Right lobe of liver (tissue), 6 donors: ENCODE data around the gene MYL4. TPM values are rescaled to one million over a fixed set of nuclear protein-coding genes. Genes with fewer than 3 reads are reported as not detected.
"Not testable (repeated sequence)": the region's sequence is repeated elsewhere in the genome, so short reads cannot be mapped to it uniquely, and the experiment has no call there.

Experiments used
- ATAC-seq, 4 donors: fragments of 200-7000 bp; cut with Tn5 transposase; one replicate each; pipeline ENCODE4 v1.9.1; 2020; ENCODE audit warnings: mild to moderate bottlenecking in 4 of 4, moderate library complexity in 4 of 4
- DNase-seq, 3 donors: peaks; one replicate each; pipeline ENCODE4 v3.0.0-alpha.2; 2020
- H3K27ac ChIP-seq, 3 donors: fragments of 200-600 bp; one replicate each; pipeline ENCODE4 v1.8.0; 2022
- H3K27me3 ChIP-seq, 2 donors: fragments of 200-600 bp; one replicate each; pipeline ENCODE4 v1.8.0; 2022
- H3K36me3 ChIP-seq, 4 donors: fragments of 200-600 bp; sonication (generic) in 1 of 4; one replicate each; pipeline versions ENCODE4 v1.5.1 to v1.8.0; 2017 to 2022; ENCODE audit warnings: control low read depth in 1 of 4
- H3K4me1 ChIP-seq, 4 donors: fragments of 200-600 bp; sonication (generic) in 1 of 4; one replicate each; pipeline versions ENCODE4 v1.5.1 to v1.8.0; 2017 to 2022; ENCODE audit warnings: control low read depth in 1 of 4
- H3K4me3 ChIP-seq, 3 donors: fragments of 200-600 bp; one replicate each; pipeline ENCODE4 v1.8.0; 2022
- H3K9me3 ChIP-seq, 4 donors: fragments of 200-600 bp; sonication (generic) in 1 of 4; one replicate each; pipeline versions ENCODE4 v1.5.1 to v1.8.0; 2017 to 2022; ENCODE audit warnings: control low read depth in 1 of 4
- POLR2A ChIP-seq: fragments of 450-650 bp; IDR thresholded peaks from one replicate; pipeline ENCODE4 v1.6.1; 2017; ENCODE audit warnings: antibody characterized with exemption, mild to moderate bottlenecking
- WGBS: methylation state at CpG from one replicate; pipeline ENCODE4 v1.1.6; 2018; ENCODE audit warnings: low coverage, low lambda C conversion rate; ENCODE audit not compliant: insufficient coverage; ENCODE audit errors: missing lambda C conversion rate; 5-methylcytosine and 5-hydroxymethylcytosine counted together
- intact Hi-C, 2 donors: fragments of 100-400 bp; cut with DNase I; formaldehyde crosslinking; loops; one replicate each; pipeline versions ENCODE4 v1.11.2 to v1.14.1; 2022
- long read RNA-seq: library from polyadenylated mRNA; unstranded; transcript quantifications from one replicate; pipeline ENCODE4 v2.0.0, GENCODE V29; 2019
- total RNA-seq, 6 experiments: library from RNA; depleted of rRNA in 2 of 6; stranded (reverse); fragments of >200 nt in 2 of 6; fragmentation: NEBNext Ultra II Directional in 3 of 6; extraction: Animal tissue kit (Norgen Biotek cat#: 25700) in 3 of 6; gene quantifications; one replicate each; pipeline versions ENCODE4 v1.1.0 to v1.2.4, GENCODE V29; 2016 to 2023
- TF ChIP-seq, protein P1 (sequence below), 4 donors: fragments of 200-600 bp in 3 of 4; fragments of 450-650 bp in 1 of 4; IDR thresholded peaks; one replicate each; pipeline versions ENCODE4 v1.5.1 to v1.8.0; 2016 to 2022; ENCODE audit warnings: antibody characterized with exemption in 4 of 4, mild to moderate bottlenecking in 2 of 4
- donor health status: DM: no; HTN: yes; CAD: no.
- donor health status: DM: no; HTN: no; CAD: no.
- donor health status: DM: no; HTN: no; CAD: no.
- donor health status: DM: no; HTN: yes; CAD: no.
- donor health status: DM: no; HTN: yes; CAD: no.

MYL4 gene
- total RNA-seq, result under 1 TPM in 4 of 6 experiments, not detected in 2; 0.42 to 0.80 (median 0.58) TPM
- long read RNA-seq, result 0 reads

- H3K27ac ChIP-seq, result no peak within 1 kb of the TSS
- no peaks in the 10 kb centered on the region for H3K9me3 ChIP-seq
- DNase-seq (no peak), ATAC-seq (no peak)
- H3K36me3 ChIP-seq, result no peaks in the 10 kb centered on the region
- no peaks in the 10 kb centered on the region for H3K4me1 ChIP-seq
- no CpG with 5 or more reads among the region's 6 CpGs for WGBS
- no peak within 1 kb of the TSS for H3K4me3 ChIP-seq
- intact Hi-C loops, result no loop called here
- no peak for TF ChIP-seq POLR2A
- TF ChIP-seq, protein P1, sequence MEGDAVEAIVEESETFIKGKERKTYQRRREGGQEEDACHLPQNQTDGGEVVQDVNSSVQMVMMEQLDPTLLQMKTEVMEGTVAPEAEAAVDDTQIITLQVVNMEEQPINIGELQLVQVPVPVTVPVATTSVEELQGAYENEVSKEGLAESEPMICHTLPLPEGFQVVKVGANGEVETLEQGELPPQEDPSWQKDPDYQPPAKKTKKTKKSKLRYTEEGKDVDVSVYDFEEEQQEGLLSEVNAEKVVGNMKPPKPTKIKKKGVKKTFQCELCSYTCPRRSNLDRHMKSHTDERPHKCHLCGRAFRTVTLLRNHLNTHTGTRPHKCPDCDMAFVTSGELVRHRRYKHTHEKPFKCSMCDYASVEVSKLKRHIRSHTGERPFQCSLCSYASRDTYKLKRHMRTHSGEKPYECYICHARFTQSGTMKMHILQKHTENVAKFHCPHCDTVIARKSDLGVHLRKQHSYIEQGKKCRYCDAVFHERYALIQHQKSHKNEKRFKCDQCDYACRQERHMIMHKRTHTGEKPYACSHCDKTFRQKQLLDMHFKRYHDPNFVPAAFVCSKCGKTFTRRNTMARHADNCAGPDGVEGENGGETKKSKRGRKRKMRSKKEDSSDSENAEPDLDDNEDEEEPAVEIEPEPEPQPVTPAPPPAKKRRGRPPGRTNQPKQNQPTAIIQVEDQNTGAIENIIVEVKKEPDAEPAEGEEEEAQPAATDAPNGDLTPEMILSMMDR (IDR thresholded peaks at IDR 0.05), result no peak
- no peaks in the 10 kb centered on the region for H3K27me3 ChIP-seq
Measured at GRCh38 chr17:47208744-47209488, at the start of gene MYL4. TSS of gene MYL4 (plus strand) at chr17:47209348. CDS start at chr17:47209423, 75 bp downstream.

DNA sequence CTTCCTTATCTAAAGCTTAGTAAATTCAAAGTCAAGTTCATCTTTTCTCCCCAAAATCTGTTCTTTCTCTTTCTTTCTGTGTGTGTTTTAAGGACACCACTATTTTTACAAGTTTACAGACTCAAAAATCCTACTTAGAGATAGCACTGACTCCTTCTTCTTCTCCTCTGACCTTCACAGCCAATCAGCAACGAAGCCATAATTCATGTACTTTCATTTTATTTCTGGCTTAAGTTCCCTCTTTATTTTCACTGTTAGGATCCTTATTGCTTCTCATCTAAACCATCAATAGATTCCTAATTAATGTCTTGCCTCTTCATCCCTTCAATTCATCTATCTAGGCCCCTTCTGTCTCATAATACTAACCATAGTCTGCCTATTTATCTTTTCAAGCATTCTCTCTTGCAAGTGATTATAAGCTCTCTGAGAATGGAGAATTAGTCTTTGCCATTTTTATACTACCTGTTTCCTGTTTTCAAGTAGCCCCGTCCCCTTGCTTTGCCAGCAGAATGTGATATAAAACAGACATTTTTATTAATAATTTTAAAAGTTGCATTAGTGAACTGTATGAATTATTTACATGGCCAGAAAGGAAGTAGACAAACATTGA lies 47.0 kb upstream of the MYL4 start:
- Histone ChIP-seq H3K4me3 (no peak overlapping the region), H3K9me3 (no peaks in the 10 kb centered on the region), H3K4me1 (no peaks in the 10 kb centered on the region), H3K27me3 (no peaks in the 10 kb centered on the region), H3K36me3 (peaks cover 0 to 25% (median 7%) of the 10 kb centered on the region in 4 donors), H3K27ac (no peak overlapping the region)
- DNase-seq, result no peak
- TF ChIP-seq, protein P1 (IDR thresholded peaks at IDR 0.05), result no peak
- TF ChIP-seq POLR2A, result no peak
- WGBS, result 34% methylated on average over 2 of the region's 2 CpGs
- intact Hi-C loops, result no loop called here
- ATAC-seq, result no peak

GRCh38 chr17:47164263-47164662 lies 44.9 kb upstream of the MYL4 start:
- TF ChIP-seq POLR2A, result no peak
- TF ChIP-seq, protein P1 (IDR thresholded peaks at IDR 0.05), result no peak
- DNase-seq (no peak), ATAC-seq (no peak)
- intact Hi-C loops, result no loop called here
- H3K4me1 ChIP-seq, result no peaks in the 10 kb centered on the region
- no peak overlapping the region for H3K4me3 ChIP-seq
- H3K36me3 ChIP-seq, result peaks cover 0 to 21% (median 12%) of the 10 kb centered on the region in 4 donors
- no peaks in the 10 kb centered on the region for H3K9me3 ChIP-seq
- no peak overlapping the region for H3K27ac ChIP-seq
- 93% methylated on average over 5 of the region's 5 CpGs for WGBS
- H3K27me3 ChIP-seq, result no peaks in the 10 kb centered on the region

GRCh38 chr17:47165137-47165536 lies 44.0 kb upstream of the MYL4 start:
- no peak for TF ChIP-seq POLR2A
- TF ChIP-seq, protein P1 (IDR thresholded peaks at IDR 0.05), result no peak
- Histone ChIP-seq H3K9me3 (no peaks in the 10 kb centered on the region), H3K27me3 (no peaks in the 10 kb centered on the region), H3K36me3 (peaks cover 0 to 20% (median 13%) of the 10 kb centered on the region in 4 donors), H3K27ac (no peak overlapping the region), H3K4me3 (no peak overlapping the region), H3K4me1 (no peaks in the 10 kb centered on the region)
- intact Hi-C loops, result no loop called here
- ATAC-seq (no peak), DNase-seq (no peak)
- 97% methylated on average over 2 of the region's 2 CpGs for WGBS

DNA sequence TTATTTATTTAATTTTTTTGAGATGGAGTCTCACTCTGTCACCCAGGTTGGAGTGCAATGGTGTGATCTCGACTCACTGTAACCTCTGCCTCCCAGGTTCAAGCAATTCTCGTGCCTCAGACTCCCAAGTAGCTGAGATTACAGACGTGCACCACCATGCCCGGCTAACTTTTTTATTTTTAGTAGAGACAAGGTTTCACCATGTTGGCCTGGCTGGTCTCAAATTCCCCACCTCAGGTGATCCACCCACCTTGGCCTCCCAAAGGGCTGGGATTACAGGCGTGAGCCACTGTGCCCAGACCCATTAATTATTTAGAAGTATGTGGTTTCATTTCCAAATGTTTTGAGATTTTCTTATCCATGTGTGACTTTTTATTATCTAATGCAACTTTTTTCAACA lies 42.3 kb upstream of the MYL4 start:
- H3K4me3 ChIP-seq, H3K27ac ChIP-seq, DNase-seq, H3K27me3 ChIP-seq, H3K4me1 ChIP-seq, H3K9me3 ChIP-seq, intact Hi-C loops, ATAC-seq: not testable (repeated sequence)
- peaks cover 0 to 27% (median 9%) of the 10 kb centered on the region in 4 donors for H3K36me3 ChIP-seq
- 91% methylated on average over 5 of the region's 5 CpGs for WGBS

GRCh38 chr17:47168896-47169295 lies 40.3 kb upstream of the MYL4 start:
- H3K27me3 ChIP-seq, H3K9me3 ChIP-seq, H3K4me3 ChIP-seq, ATAC-seq, intact Hi-C loops, DNase-seq, H3K27ac ChIP-seq, H3K4me1 ChIP-seq: not testable (repeated sequence)
- 95% methylated on average over 3 of the region's 4 CpGs for WGBS
- peaks cover 0 to 27% (median 9%) of the 10 kb centered on the region in 4 donors for H3K36me3 ChIP-seq
